ENCODE results near the gene PUS10.
"Not testable (repeated sequence)": the region's sequence is repeated elsewhere in the genome, so short reads cannot be mapped to it uniquely, and the experiment has no call there.

PUS10 gene

GRCh38 chr2:61011678-61012077 is 6.4 kb downstream of the PUS10 start:
- DNase-seq, result no peak

- no peak for DNase-seq
Observed at GRCh38 chr2:61009355-61009754, 8.7 kb downstream of the PUS10 start.

- no peak for DNase-seq
Observed at GRCh38 chr2:61006486-61007105, 11.5 kb downstream of the PUS10 start.

- DNase-seq, result no peak
Observed at GRCh38 chr2:61005736-61006135, 12.3 kb downstream of the PUS10 start.

GRCh38 chr2:60998628-60999545 is 19.2 kb downstream of the PUS10 start:
- DNase-seq, result peak; percentile 43

- DNase-seq, result no peak
Observed at GRCh38 chr2:60994131-60994530, 23.9 kb downstream of the PUS10 start.

- no peak for DNase-seq
Observed at GRCh38 chr2:60992985-60993392, 25.1 kb downstream of the PUS10 start.

- no peak for DNase-seq
Observed at GRCh38 chr2:60991644-60992043, 26.4 kb downstream of the PUS10 start.

GRCh38 chr2:60989259-60989658 is 28.8 kb downstream of the PUS10 start:
- no peak for DNase-seq

GRCh38 chr2:60987656-60988055 is 30.4 kb downstream of the PUS10 start:
- not testable (repeated sequence) for DNase-seq

- no peak for DNase-seq
Observed at GRCh38 chr2:60987041-60987440, 31.0 kb downstream of the PUS10 start.

GRCh38 chr2:60984720-60985119 is 33.3 kb downstream of the PUS10 start:
- DNase-seq, result no peak

GRCh38 chr2:60982066-60982465 is 36.0 kb downstream of the PUS10 start:
- not testable (repeated sequence) for DNase-seq

GRCh38 chr2:60980071-60980815 is 37.8 kb downstream of the PUS10 start:
- no peak for DNase-seq

GRCh38 chr2:60979231-60979630 is 38.8 kb downstream of the PUS10 start:
- DNase-seq, result no peak

GRCh38 chr2:60977562-60977895 is 40.5 kb downstream of the PUS10 start:
- DNase-seq, result no peak

- DNase-seq, result no peak
Observed at GRCh38 chr2:60976875-60977561, 41.0 kb downstream of the PUS10 start.

GRCh38 chr2:60976256-60976850 is 41.7 kb downstream of the PUS10 start:
- DNase-seq, result no peak

- DNase-seq, result no peak
Observed at GRCh38 chr2:60974652-60975051, 43.4 kb downstream of the PUS10 start.

- DNase-seq, result no peak
Observed at GRCh38 chr2:60973705-60974104, 44.4 kb downstream of the PUS10 start.

GRCh38 chr2:60972889-60973656 is 45.0 kb downstream of the PUS10 start:
- no peak for DNase-seq
